Gastrocnemius medialis (tissue), 4 donors: ENCODE data around the gene ABCB8. TPM values are rescaled to one million over a fixed set of nuclear protein-coding genes. Genes with fewer than 3 reads are reported as not detected.

Source experiments
- ATAC-seq, 2 donors: fragments of 150-250 bp; one replicate each; pipeline ENCODE4 v1.9.1; 2016
- DNase-seq, 2 donors: peaks; one replicate each; pipeline ENCODE4 v3.0.0-alpha.2; 2019
- H3K27ac ChIP-seq, 4 donors: fragments of 200-600 bp; sonication (generic); 1 replicate in 1 of 4; 2 replicates in 3 of 4; pipeline ENCODE4 v1.5.1; 2016 to 2018; ENCODE audit warnings: mild to moderate bottlenecking in 2 of 4, moderate library complexity in 1 of 4
- H3K27me3 ChIP-seq, 3 donors: fragments of 200-600 bp; sonication (generic) in 2 of 3; 1 replicate in 1 of 3; 2 replicates in 2 of 3; pipeline versions ENCODE4 v1.5.1 to v1.6.0; 2016 to 2019; ENCODE audit warnings: mild to moderate bottlenecking in 1 of 3, moderate library complexity in 1 of 3
- H3K36me3 ChIP-seq, 2 donors: fragments of 200-600 bp; sonication (generic) in 1 of 2; one replicate each; pipeline ENCODE4 v1.5.1; 2017 to 2018
- H3K4me1 ChIP-seq, 2 donors: fragments of 200-600 bp; sonication (generic) in 1 of 2; one replicate each; pipeline ENCODE4 v1.5.1; 2016 to 2017; ENCODE audit warnings: mild to moderate bottlenecking in 2 of 2
- H3K4me3 ChIP-seq, 4 donors: fragments of 200-600 bp; sonication (generic) in 3 of 4; 1 replicate in 1 of 4; 2 replicates in 3 of 4; pipeline ENCODE4 v1.5.1; 2016 to 2019; ENCODE audit warnings: mild to moderate bottlenecking in 2 of 4
- H3K9me3 ChIP-seq, 3 donors: fragments of 200-600 bp; sonication (generic) in 2 of 3; 1 replicate in 1 of 3; 2 replicates in 2 of 3; pipeline ENCODE4 v1.5.1; 2016 to 2019
- POLR2A ChIP-seq, 2 donors: fragments of 450-650 bp; IDR thresholded peaks; one replicate each; pipeline ENCODE4 v1.6.1; 2017; ENCODE audit warnings: antibody characterized with exemption in 2 of 2, mild to moderate bottlenecking in 2 of 2, moderate library complexity in 2 of 2
- in situ Hi-C, 4 donors: fragments of 200-750 bp; cut with MboI; loops; one replicate each; pipeline versions ENCODE4 v1.15.0 to v1.8.0; 2017; ENCODE audit warnings: low sequenced_read_pairs in 4 of 4
- intact Hi-C: fragments of 100-400 bp; cut with DNase I; formaldehyde crosslinking; loops from one replicate; pipeline ENCODE4 v1.15.1; 2023; ENCODE audit warnings: low total_unique reads
- total RNA-seq, 4 donors: library from RNA; depleted of rRNA; stranded (reverse); fragments of >200 nt; gene quantifications; one replicate each; pipeline versions ENCODE4 v1.1.0 to v1.2.3, GENCODE V29; 2016
- TF ChIP-seq, protein P1 (sequence below), 5 experiments: fragments of 450-650 bp in 3 of 5; fragments of 200-600 bp in 2 of 5; sonication (generic) in 2 of 5; IDR thresholded peaks in 4 of 5; conservative IDR thresholded peaks in 1 of 5; 1 replicate in 4 of 5; 2 replicates in 1 of 5; pipeline ENCODE4 v1.5.1; 2016 to 2019; ENCODE audit warnings: antibody characterized with exemption in 5 of 5, mild to moderate bottlenecking in 3 of 5, moderate library complexity in 3 of 5

Gene ABCB8
- total RNA-seq, 4 donors from 2014 or later = 10.4 to 25.7 (median 16.2) TPM

DNA sequence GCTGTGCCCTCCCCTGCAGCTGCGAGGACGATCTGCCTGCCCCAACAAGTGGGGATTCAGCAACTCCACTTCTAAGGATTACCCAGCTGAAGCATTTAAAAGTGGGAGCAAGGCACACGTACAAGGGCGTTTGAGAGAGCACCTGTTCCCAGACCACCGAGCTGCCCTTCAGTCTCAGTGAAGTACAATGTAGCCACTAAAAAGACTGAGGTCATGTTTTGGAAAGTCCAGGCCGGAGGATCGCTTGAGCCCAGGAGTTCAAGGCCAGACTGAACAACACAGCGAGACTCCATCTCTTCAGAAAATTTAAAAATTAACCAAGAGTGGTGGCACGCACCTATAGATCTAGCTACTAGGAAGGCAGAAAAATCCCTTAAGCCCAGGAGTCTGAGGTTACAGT is 22.7 kb upstream of the ABCB8 start:
- no peaks in the 10 kb centered on the region for H3K9me3 ChIP-seq
- in situ Hi-C loops (no loop called here), intact Hi-C loops (no loop called here)
- H3K4me1 ChIP-seq = no peaks in the 10 kb centered on the region
- no peak overlapping the region for H3K4me3 ChIP-seq
- DNase-seq (no peak), ATAC-seq (no peak)
- peaks cover 0 to 23% (median 20%) of the 10 kb centered on the region in 3 donors for H3K27me3 ChIP-seq
- H3K36me3 ChIP-seq = no peaks in the 10 kb centered on the region
- TF ChIP-seq, protein P1, sequence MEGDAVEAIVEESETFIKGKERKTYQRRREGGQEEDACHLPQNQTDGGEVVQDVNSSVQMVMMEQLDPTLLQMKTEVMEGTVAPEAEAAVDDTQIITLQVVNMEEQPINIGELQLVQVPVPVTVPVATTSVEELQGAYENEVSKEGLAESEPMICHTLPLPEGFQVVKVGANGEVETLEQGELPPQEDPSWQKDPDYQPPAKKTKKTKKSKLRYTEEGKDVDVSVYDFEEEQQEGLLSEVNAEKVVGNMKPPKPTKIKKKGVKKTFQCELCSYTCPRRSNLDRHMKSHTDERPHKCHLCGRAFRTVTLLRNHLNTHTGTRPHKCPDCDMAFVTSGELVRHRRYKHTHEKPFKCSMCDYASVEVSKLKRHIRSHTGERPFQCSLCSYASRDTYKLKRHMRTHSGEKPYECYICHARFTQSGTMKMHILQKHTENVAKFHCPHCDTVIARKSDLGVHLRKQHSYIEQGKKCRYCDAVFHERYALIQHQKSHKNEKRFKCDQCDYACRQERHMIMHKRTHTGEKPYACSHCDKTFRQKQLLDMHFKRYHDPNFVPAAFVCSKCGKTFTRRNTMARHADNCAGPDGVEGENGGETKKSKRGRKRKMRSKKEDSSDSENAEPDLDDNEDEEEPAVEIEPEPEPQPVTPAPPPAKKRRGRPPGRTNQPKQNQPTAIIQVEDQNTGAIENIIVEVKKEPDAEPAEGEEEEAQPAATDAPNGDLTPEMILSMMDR (IDR thresholded peaks at IDR 0.05 in 4 of 5, conservative IDR thresholded peaks at IDR 0.05 in 1 of 5) = no peak
- TF ChIP-seq POLR2A (IDR thresholded peaks at IDR 0.05) = no peak
- no peak overlapping the region for H3K27ac ChIP-seq

DNA sequence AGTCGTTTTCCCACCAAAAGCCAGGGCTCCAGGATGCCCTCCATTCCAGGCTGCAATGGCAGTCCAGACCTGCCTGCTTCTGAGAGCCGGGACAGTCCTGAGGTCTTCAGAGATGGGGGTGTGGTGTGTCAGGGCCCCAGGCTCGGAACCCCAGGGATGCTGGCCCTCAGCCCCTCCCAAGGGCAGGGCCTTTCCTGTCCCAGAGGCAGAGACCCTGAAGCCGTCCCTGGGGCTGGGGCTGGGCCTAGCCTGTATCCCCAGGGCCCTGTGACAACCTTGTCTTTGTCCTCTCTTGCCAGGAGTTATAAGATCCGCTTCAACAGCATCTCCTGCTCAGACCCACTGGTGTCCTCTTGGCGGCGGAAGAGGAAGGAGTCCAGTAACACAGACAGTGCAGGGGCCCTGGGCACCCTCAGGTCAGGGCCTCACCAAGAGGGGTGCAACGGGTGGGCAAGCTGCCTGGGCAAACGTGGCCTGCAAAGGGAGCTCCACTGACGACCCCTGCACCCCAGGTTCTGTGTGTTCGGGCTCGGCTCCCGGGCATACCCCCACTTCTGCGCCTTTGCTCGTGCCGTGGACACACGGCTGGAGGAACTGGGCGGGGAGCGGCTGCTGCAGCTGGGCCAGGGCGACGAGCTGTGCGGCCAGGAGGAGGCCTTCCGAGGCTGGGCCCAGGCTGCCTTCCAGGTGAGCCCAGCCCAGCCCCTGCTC is 21.5 kb upstream of the ABCB8 start:
- H3K4me3 ChIP-seq = no peak overlapping the region
- no peaks in the 10 kb centered on the region for H3K36me3 ChIP-seq
- H3K9me3 ChIP-seq = no peaks in the 10 kb centered on the region
- in situ Hi-C loops = no loop called here
- intact Hi-C loops = no loop called here
- H3K27ac ChIP-seq = no peak overlapping the region
- TF ChIP-seq POLR2A (IDR thresholded peaks at IDR 0.05) = no peak
- TF ChIP-seq, protein P1 (IDR thresholded peaks at IDR 0.05 in 4 of 5, conservative IDR thresholded peaks at IDR 0.05 in 1 of 5) = no peak
- peaks cover 0 to 24% (median 23%) of the 10 kb centered on the region in 3 donors for H3K27me3 ChIP-seq
- DNase-seq (no peak), ATAC-seq (no peak)
- no peaks in the 10 kb centered on the region for H3K4me1 ChIP-seq

DNA sequence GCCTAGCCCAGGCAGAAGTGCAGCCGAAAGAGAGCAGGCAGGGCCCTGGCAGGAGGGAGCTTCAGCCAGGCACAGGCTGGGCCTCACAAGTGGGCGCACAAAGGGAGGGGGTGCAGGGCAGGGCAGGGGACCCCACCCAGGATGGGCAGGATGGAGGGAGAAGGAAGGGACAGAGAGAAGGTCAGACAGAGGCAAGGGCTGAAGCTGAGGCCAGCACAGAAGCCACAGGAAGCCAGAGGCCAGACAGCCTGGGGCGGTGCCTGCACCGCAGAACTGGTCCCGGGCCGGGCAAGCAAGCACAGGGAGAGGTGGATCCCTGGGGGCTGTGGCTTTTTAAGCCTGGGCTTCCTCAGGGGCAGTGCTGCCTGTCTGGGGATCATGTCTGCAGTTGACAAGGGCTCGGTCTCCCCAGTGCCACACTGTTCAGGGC is 20.8 kb upstream of the ABCB8 start:
- TF ChIP-seq, protein P1 (IDR thresholded peaks at IDR 0.05 in 4 of 5, conservative IDR thresholded peaks at IDR 0.05 in 1 of 5) = no peak
- TF ChIP-seq POLR2A (IDR thresholded peaks at IDR 0.05) = no peak
- Histone ChIP-seq H3K27ac (no peak overlapping the region), H3K27me3 (peaks cover 5 to 25% (median 23%) of the 10 kb centered on the region in 3 donors), H3K4me3 (no peak overlapping the region), H3K9me3 (no peaks in the 10 kb centered on the region), H3K36me3 (no peaks in the 10 kb centered on the region), H3K4me1 (no peaks in the 10 kb centered on the region)
- ATAC-seq = no peak
- no peak for DNase-seq
- in situ Hi-C loops = no loop called here
- intact Hi-C loops = no loop called here

DNA sequence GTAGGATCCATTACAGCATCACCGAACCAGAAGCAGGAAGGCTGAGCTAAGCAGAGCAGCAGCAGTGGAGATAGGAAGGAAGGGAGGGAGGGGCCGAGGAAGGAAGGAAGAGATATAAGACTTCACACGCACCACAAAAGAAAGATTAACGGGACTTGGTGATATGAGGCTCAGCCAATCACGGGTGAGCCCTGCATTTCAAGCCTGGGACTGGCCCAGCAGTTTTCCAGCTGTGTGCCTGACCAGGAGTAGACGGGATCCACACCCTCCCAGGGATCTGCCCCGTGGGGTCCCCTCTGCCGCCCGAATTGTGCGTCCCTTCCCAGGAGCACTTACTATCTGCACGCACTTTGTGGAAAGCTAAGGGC is 20.1 kb upstream of the ABCB8 start:
- intact Hi-C loops = no loop called here
- H3K4me3 ChIP-seq = peak overlapping the region in 1 of 4 donors; percentile 18

More for the DNA sequence above, 20.1 kb upstream of the ABCB8 start:
- Histone ChIP-seq H3K27ac (no peak overlapping the region), H3K27me3 (peaks cover 5 to 32% (median 30%) of the 10 kb centered on the region in 3 donors), H3K36me3 (no peaks in the 10 kb centered on the region), H3K4me1 (peaks cover 0 to 2% of the 10 kb centered on the region in 2 donors), H3K9me3 (no peaks in the 10 kb centered on the region)
- DNase-seq (no peak), ATAC-seq (no peak)
- no peak for TF ChIP-seq POLR2A (IDR thresholded peaks at IDR 0.05)
- TF ChIP-seq, protein P1 (IDR thresholded peaks at IDR 0.05 in 4 of 5, conservative IDR thresholded peaks at IDR 0.05 in 1 of 5) = no peak
- in situ Hi-C loops = no loop called here
